Measurements from ENCODE around the gene CPSF4L.
A peak's percentile ranks its signal among the peaks of the same experiment; 100 is the strongest.
"Not testable (repeated sequence)": the region's sequence is repeated elsewhere in the genome, so short reads cannot be mapped to it uniquely, and the experiment has no call there.

Gene CPSF4L

GRCh38 chr17:73261617-73261951, at the start of gene CPSF4L:
CPSF4L (minus strand) TSS chr17:73261880; CDS start chr17:73261818, 62 bp downstream.
- no peak for DNase-seq

GRCh38 chr17:73311428-73311780, 49.7 kb upstream of the CPSF4L start:
- DNase-seq, result no peak

- no peak for DNase-seq
These were observed 48.3 kb upstream of the CPSF4L start for GRCh38 chr17:73309727-73310596.

- DNase-seq, result not testable (repeated sequence)
These were observed 47.3 kb upstream of the CPSF4L start for GRCh38 chr17:73308959-73309358.

- DNase-seq, result no peak
These were observed 46.5 kb upstream of the CPSF4L start for GRCh38 chr17:73308017-73308823.

- no peak for DNase-seq
These were observed 45.5 kb upstream of the CPSF4L start for GRCh38 chr17:73307130-73307529.

GRCh38 chr17:73305845-73306836, 44.5 kb upstream of the CPSF4L start:
- DNase-seq, result no peak

GRCh38 chr17:73304971-73305812, 43.5 kb upstream of the CPSF4L start:
- DNase-seq, result no peak

- DNase-seq, result no peak
These were observed 42.8 kb upstream of the CPSF4L start for GRCh38 chr17:73304438-73304837.

- no peak for DNase-seq
These were observed 40.5 kb upstream of the CPSF4L start for GRCh38 chr17:73302189-73302588.

GRCh38 chr17:73301369-73301768, 39.7 kb upstream of the CPSF4L start:
- no peak for DNase-seq

GRCh38 chr17:73300392-73300791, 38.7 kb upstream of the CPSF4L start:
- DNase-seq, result no peak

- DNase-seq, result no peak
These were observed 36.5 kb upstream of the CPSF4L start for GRCh38 chr17:73297934-73298861.

GRCh38 chr17:73293480-73293911, 31.8 kb upstream of the CPSF4L start:
- no peak for DNase-seq

GRCh38 chr17:73293031-73293430, 31.4 kb upstream of the CPSF4L start:
- no peak for DNase-seq

GRCh38 chr17:73292031-73292531, 30.4 kb upstream of the CPSF4L start:
- DNase-seq, result no peak

- DNase-seq, result peak; percentile 40
These were observed 29.7 kb upstream of the CPSF4L start for GRCh38 chr17:73291260-73291801.

- no peak for DNase-seq
These were observed 28.9 kb upstream of the CPSF4L start for GRCh38 chr17:73290399-73291259.
